Liver (tissue), 9 donors: Measurements from ENCODE around the gene TMEM119. TPM values are rescaled to one million over a fixed set of nuclear protein-coding genes. Genes with fewer than 3 reads are reported as not detected.

Experiments
- DNase-seq: peaks from one replicate; pipeline ENCODE4 v3.0.0-alpha.2; 2017; ENCODE audit warnings: low spot score
- H3K27ac ChIP-seq, 2 donors: one replicate each; pipeline ENCODE4 v1.7.0; 2013; ENCODE audit warnings: inconsistent platforms in 2 of 2, low read length in 2 of 2, control low read depth in 1 of 2, low read depth in 1 of 2, mild to moderate bottlenecking in 1 of 2
- H3K27me3 ChIP-seq, 4 donors: one replicate each; pipeline versions ENCODE4 v1.6.1 to v1.7.0; 2013; ENCODE audit warnings: low read length in 3 of 4, inconsistent platforms in 1 of 4, mild to moderate bottlenecking in 1 of 4, moderate library complexity in 1 of 4; ENCODE audit not compliant: control insufficient read depth in 4 of 4, insufficient read depth in 4 of 4
- H3K36me3 ChIP-seq, 4 donors: one replicate each; pipeline versions ENCODE4 v1.6.1 to v1.7.0; 2013; ENCODE audit warnings: low read length in 3 of 4, mild to moderate bottlenecking in 3 of 4, low read depth in 1 of 4, moderate library complexity in 1 of 4; ENCODE audit not compliant: control insufficient read depth in 4 of 4, insufficient read depth in 3 of 4
- H3K4me1 ChIP-seq, 4 donors: one replicate each; pipeline versions ENCODE4 v1.6.1 to v1.7.0; 2013; ENCODE audit warnings: low read length in 3 of 4, mild to moderate bottlenecking in 3 of 4, moderate library complexity in 1 of 4; ENCODE audit not compliant: control insufficient read depth in 4 of 4, insufficient read depth in 4 of 4
- H3K4me3 ChIP-seq, 3 donors: one replicate each; pipeline versions ENCODE4 v1.6.1 to v1.7.0; 2013; ENCODE audit warnings: low read length in 3 of 3, control low read depth in 1 of 3, low read depth in 1 of 3, mild to moderate bottlenecking in 1 of 3
- H3K9ac ChIP-seq, 2 donors: one replicate each; pipeline ENCODE4 v1.7.0; 2013; ENCODE audit warnings: low read length in 2 of 2, mild to moderate bottlenecking in 2 of 2, moderate library complexity in 2 of 2, control low read depth in 1 of 2, low read depth in 1 of 2
- H3K9me3 ChIP-seq, 4 donors: one replicate each; pipeline versions ENCODE4 v1.6.1 to v1.7.0; 2013; ENCODE audit warnings: low read length in 3 of 4; ENCODE audit not compliant: control insufficient read depth in 4 of 4
- EGR1 ChIP-seq, 2 donors: IDR thresholded peaks; 2 replicates each; pipeline ENCODE4 v1.6.1; 2016 to 2018; ENCODE audit warnings: antibody characterized with exemption in 2 of 2, low read depth in 2 of 2
- FOXA2 ChIP-seq: IDR thresholded peaks from 2 replicates; pipeline ENCODE4 v1.6.1; 2016; ENCODE audit warnings: antibody characterized with exemption
- GABPA ChIP-seq, 2 donors: IDR thresholded peaks in 1 of 2; conservative IDR thresholded peaks in 1 of 2; 2 replicates each; pipeline ENCODE4 v1.6.1; 2016; ENCODE audit warnings: antibody characterized with exemption in 2 of 2, mild to moderate bottlenecking in 1 of 2, moderate library complexity in 1 of 2
- HNF4A ChIP-seq, 2 donors: conservative IDR thresholded peaks; 2 replicates each; pipeline ENCODE4 v1.6.1; 2016; ENCODE audit warnings: antibody characterized with exemption in 2 of 2, mild to moderate bottlenecking in 2 of 2
- JUND ChIP-seq, 2 donors: IDR thresholded peaks; 2 replicates each; pipeline ENCODE4 v1.6.1; 2016; ENCODE audit warnings: antibody characterized with exemption in 2 of 2
- NR2F2 ChIP-seq: IDR thresholded peaks from 2 replicates; pipeline ENCODE4 v1.6.1; 2016; ENCODE audit warnings: antibody characterized with exemption
- SP1 ChIP-seq: IDR thresholded peaks from 2 replicates; pipeline ENCODE4 v1.6.1; 2018; ENCODE audit warnings: antibody characterized with exemption, mild to moderate bottlenecking
- TAF1 ChIP-seq: conservative IDR thresholded peaks from 2 replicates; pipeline ENCODE4 v1.6.1; 2016; ENCODE audit warnings: antibody characterized with exemption, mild to moderate bottlenecking
- YY1 ChIP-seq: IDR thresholded peaks from 2 replicates; pipeline ENCODE4 v1.6.1; 2016; ENCODE audit warnings: antibody characterized with exemption, mild to moderate bottlenecking
- WGBS: extraction: QIAGEN DNeasy Blood & Tissue Kit; methylation state at CpG from one replicate; pipeline ENCODE4 v1.1.7; 2013; 5-methylcytosine and 5-hydroxymethylcytosine counted together
- polyA plus RNA-seq, 2 donors: library from polyadenylated mRNA; stranded (reverse) in 1 of 2; unstranded in 1 of 2; fragments of 200-250 nt in 1 of 2; fragments of >200 nt in 1 of 2; fragmentation: Nextera tagmentation in 1 of 2; extraction: Ambion mirVana in 1 of 2; gene quantifications; one replicate each; pipeline versions ENCODE4 v1.2.1 to v1.2.3, GENCODE V29; 2013 to 2015
- total RNA-seq, 2 donors: library from RNA; depleted of rRNA; stranded (reverse); fragments of >200 nt; gene quantifications; one replicate each; pipeline ENCODE4 v1.2.3, GENCODE V29; 2014
- TF ChIP-seq, protein P1 (sequence below): IDR thresholded peaks from 2 replicates; pipeline ENCODE4 v1.6.1; 2016; ENCODE audit warnings: antibody characterized with exemption
- TF ChIP-seq, protein P2 (sequence below): fragments of 150-350 bp; IDR thresholded peaks from 2 replicates; pipeline ENCODE4 v1.5.1; 2017; ENCODE audit warnings: improper control_type of control experiment, low read depth, low read length; ENCODE audit not compliant: missing input control
- TF ChIP-seq, protein P3 (sequence below): IDR thresholded peaks from 2 replicates; pipeline ENCODE4 v1.6.1; 2016; ENCODE audit warnings: antibody characterized with exemption
- TF ChIP-seq, protein P4 (sequence below): IDR thresholded peaks from 2 replicates; pipeline ENCODE4 v1.6.1; 2016; ENCODE audit warnings: antibody characterized with exemption
- donor health status: healthy.
- donor health status: healthy.
- donor health status: healthy.
- donor health status: healthy.
- donor health status: healthy.

Gene TMEM119
- total and polyA plus RNA-seq, 4 donors: 0.14 to 2.6 (median 0.38) TPM

DNA sequence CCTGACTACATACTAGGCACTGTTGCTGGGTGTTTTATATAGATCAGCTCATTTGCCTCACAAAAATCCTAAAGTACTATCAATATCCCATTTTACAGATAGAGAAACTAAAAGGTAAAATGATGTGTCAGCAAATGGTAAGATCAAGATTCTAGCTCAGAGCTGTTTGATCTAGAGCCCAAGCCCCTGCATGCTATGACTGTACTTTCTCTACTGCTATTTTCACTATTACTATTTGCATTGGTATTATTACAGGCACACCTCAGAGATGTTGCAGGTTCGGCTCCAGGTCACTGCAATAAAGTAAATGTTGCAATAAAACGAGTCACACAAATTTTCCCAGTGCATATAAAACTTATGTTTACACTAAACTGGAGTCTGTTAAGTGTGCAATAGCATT is 24.6 kb downstream of the TMEM119 start:
- WGBS: 46% methylated on average over 2 of the region's 2 CpGs
- no peak overlapping the region for H3K9ac ChIP-seq
- no peak overlapping the region for H3K27ac ChIP-seq
- no peaks in the 10 kb centered on the region for H3K9me3 ChIP-seq
- TF ChIP-seq EGR1 (IDR thresholded peaks at IDR 0.05; ENCODE audit: low read depth in 2 of 2) (no peak), GABPA (IDR thresholded peaks at IDR 0.05 in 1 of 2, conservative IDR thresholded peaks at IDR 0.05 in 1 of 2) (no peak), TAF1 (no peak), NR2F2 (no peak), SP1 (no peak), HNF4A (conservative IDR thresholded peaks at IDR 0.05) (no peak), FOXA2 (no peak), JUND (IDR thresholded peaks at IDR 0.05) (no peak)
- TF ChIP-seq, protein P1, sequence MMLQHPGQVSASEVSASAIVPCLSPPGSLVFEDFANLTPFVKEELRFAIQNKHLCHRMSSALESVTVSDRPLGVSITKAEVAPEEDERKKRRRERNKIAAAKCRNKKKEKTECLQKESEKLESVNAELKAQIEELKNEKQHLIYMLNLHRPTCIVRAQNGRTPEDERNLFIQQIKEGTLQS: no peak
- TF ChIP-seq, protein P2, sequence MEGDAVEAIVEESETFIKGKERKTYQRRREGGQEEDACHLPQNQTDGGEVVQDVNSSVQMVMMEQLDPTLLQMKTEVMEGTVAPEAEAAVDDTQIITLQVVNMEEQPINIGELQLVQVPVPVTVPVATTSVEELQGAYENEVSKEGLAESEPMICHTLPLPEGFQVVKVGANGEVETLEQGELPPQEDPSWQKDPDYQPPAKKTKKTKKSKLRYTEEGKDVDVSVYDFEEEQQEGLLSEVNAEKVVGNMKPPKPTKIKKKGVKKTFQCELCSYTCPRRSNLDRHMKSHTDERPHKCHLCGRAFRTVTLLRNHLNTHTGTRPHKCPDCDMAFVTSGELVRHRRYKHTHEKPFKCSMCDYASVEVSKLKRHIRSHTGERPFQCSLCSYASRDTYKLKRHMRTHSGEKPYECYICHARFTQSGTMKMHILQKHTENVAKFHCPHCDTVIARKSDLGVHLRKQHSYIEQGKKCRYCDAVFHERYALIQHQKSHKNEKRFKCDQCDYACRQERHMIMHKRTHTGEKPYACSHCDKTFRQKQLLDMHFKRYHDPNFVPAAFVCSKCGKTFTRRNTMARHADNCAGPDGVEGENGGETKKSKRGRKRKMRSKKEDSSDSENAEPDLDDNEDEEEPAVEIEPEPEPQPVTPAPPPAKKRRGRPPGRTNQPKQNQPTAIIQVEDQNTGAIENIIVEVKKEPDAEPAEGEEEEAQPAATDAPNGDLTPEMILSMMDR: no peak
- TF ChIP-seq, protein P3, sequence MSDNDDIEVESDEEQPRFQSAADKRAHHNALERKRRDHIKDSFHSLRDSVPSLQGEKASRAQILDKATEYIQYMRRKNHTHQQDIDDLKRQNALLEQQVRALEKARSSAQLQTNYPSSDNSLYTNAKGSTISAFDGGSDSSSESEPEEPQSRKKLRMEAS: no peak
- no peak overlapping the region for H3K4me3 ChIP-seq
- H3K36me3 ChIP-seq: peaks cover 0 to 15% (median 6%) of the 10 kb centered on the region in 4 donors
- no peaks in the 10 kb centered on the region for H3K27me3 ChIP-seq
- no peak for DNase-seq
- no peaks in the 10 kb centered on the region for H3K4me1 ChIP-seq

DNA sequence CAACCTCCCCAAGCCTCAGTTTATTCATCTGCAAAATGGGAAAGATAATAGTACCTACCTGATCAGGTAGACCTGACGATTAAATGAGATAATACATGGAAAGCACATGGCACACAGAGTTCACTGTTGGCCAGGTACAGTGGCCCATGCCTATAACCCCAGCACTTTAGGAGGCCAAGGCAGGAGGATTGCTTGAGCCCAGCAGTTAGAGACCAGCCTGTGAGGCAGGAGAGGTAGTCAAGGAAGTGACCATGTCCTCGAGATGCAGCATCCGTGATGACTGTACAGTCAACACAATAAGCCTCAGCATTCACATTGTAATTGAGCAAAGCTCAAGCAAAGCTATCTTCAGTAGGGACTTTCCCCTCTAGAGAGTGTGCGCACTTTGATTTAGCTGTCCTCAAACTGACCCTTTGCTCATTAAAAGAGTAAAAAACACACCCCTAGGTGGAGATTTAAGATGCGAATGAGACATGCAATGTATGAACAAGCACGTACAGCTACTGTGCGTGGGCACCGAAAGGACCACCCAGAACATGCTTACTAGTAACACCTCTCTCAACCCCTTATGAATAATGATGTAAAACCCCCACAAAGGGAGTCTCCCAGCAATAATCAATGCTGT is 25.6 kb downstream of the TMEM119 start:
- Histone ChIP-seq H3K9me3 (no peaks in the 10 kb centered on the region), H3K4me1 (no peaks in the 10 kb centered on the region), H3K4me3 (no peak overlapping the region), H3K9ac (no peak overlapping the region), H3K36me3 (peaks cover 0 to 26% (median 15%) of the 10 kb centered on the region in 4 donors), H3K27ac (no peak overlapping the region), H3K27me3 (no peaks in the 10 kb centered on the region)
- 74% methylated on average over 8 of the region's 8 CpGs for WGBS
- TF ChIP-seq, protein P1: no peak
- no peak for TF ChIP-seq SP1
- TF ChIP-seq, protein P4, sequence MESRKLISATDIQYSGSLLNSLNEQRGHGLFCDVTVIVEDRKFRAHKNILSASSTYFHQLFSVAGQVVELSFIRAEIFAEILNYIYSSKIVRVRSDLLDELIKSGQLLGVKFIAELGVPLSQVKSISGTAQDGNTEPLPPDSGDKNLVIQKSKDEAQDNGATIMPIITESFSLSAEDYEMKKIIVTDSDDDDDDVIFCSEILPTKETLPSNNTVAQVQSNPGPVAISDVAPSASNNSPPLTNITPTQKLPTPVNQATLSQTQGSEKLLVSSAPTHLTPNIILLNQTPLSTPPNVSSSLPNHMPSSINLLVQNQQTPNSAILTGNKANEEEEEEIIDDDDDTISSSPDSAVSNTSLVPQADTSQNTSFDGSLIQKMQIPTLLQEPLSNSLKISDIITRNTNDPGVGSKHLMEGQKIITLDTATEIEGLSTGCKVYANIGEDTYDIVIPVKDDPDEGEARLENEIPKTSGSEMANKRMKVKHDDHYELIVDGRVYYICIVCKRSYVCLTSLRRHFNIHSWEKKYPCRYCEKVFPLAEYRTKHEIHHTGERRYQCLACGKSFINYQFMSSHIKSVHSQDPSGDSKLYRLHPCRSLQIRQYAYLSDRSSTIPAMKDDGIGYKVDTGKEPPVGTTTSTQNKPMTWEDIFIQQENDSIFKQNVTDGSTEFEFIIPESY: no peak
- no peak for TF ChIP-seq YY1
- no peak for TF ChIP-seq JUND (IDR thresholded peaks at IDR 0.05)
- DNase-seq: no peak
